Activated CD8-positive, alpha-beta memory T cell treated with anti-CD3 and anti-CD28 coated beads for 4 hours (primary cell): ENCODE results near the gene EXD1.

Experiments
- DNase-seq, 2 donors: peaks; one replicate each; pipeline ENCODE4 v3.0.0-alpha.2; 2020; ENCODE audit warnings: low read depth in 2 of 2

EXD1 gene

GRCh38 chr15:41231422-41232226 lies 1.1 kb upstream of the EXD1 start:
- no peak for DNase-seq

DNA sequence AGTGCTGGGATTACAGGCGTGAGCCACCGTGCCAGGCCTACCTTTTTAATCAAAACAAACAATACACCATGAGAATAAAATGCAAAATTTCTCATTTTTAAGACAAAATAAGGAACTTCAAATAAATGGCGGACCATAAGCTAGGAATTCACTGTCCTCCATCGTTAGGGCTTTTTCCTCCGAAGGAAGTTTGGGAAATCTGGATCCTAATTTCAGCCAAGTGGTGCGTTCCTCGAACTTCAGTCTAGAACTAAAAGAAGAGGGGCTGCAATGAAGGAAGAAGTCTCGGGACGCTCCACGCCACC lies 260 bp downstream of the EXD1 start:
- no peak for DNase-seq

DNA sequence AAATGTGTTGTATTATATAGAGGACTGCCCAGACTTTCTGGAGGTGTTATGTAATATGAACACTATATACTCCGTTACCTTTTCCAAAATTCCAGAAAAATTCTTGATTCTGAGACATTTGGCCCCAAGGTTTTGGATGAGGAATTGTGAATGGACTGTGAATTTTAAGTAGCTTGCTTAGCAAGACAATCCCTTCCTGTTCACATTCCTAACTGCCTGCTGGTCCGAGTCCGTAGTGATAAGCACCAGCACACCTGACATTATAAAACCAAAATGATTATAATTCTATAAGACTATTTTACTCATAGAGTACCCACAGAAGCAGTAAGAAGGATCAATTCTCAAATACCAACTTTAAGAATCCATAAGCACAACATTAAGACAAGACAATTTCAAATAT lies 11.2 kb downstream of the EXD1 start:
- DNase-seq = no peak

DNA sequence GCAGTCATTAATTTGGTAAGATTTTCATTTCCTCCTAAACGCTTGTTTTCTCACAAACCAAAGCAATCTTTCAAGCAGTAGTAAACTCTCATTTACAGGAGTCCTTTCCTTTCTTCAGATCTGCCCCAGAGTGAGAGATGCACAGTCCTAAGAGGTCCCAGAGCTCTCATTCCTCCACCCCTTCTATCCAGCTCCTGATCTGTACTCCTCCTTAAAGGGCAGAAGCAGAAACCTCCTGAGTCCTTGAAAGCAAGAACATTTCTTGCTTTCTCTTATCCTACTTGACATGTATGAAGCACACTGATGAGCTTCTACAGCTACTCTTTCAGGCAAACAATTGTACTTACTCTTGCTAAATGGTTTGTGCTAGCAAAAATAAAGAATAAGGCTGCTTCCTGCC lies 11.7 kb downstream of the EXD1 start:
- DNase-seq = no peak

DNA sequence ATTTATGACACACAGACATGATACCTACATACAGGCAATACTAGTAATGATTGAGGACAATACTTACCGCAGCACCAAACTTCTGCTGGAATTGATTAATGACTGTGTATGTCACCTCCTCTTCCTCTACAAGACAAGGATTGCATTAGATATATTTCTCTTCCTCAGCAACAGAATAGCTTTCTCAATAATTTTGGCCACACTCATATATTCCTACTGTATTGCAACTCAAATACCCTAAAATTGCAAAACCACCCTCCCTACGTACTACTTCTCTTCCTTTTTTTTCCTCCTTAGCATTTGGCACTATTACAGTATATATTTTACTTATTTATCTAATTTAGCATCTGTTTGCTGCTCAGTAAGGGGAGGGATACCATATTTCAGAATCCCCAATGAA lies 14.8 kb downstream of the EXD1 start:
- DNase-seq = no peak

GRCh38 chr15:41207687-41208448 lies 22.7 kb downstream of the EXD1 start:
- no peak for DNase-seq

DNA sequence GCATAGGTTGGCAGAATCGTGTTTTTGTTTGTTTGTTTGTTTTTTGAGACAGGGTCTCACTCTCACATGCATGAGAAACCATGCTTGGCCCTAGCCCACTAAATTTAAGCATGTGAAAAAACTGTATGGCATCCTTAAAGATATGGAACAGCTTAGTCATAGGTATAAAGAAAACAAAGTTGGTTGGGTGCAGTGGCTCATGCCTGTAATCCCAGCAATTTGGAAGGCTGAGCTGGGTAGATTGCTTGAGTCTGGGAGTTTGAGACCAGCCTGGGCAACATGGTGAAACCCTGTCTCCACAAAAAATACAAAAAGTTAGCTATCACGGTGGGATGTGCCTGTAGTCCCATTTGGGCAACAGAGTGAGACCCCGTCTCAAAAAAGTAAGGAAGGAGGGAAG lies 25.2 kb downstream of the EXD1 start:
- DNase-seq = no peak

DNA sequence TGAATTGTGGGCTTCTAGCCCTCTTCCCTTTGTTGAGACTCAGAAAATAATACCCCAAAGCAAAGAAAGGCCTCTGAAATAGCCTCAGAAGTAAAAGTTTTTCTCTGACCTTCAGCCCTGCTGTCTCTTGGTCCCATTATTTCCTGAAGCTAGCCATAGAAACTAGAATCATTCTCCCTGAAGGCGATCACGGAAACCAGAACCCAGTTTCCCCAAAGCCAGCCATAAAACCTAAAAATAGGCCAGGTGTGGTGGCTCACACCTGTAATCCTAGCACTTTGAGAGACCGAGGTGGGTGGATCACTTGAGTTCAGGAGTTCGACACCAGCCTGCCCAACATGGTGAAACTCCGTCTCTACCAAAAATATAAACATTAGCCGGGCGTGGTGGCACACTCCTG lies 27.2 kb downstream of the EXD1 start:
- DNase-seq = no peak

DNA sequence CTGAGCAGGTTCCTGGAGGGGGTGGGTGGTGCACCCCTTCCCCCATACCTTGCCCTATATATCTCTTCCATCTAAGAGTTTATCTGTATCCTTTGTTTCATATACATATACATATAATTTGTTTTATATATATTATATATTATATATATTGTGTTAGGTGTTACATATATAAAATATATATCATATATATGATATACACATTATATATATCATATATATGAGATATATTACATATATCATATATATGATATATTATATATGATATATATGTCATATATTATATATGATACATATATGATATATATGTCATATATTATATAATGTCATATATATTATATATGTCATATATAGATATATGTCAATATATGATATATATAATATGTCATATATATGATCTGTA lies 31.1 kb downstream of the EXD1 start:
- DNase-seq = no peak

DNA sequence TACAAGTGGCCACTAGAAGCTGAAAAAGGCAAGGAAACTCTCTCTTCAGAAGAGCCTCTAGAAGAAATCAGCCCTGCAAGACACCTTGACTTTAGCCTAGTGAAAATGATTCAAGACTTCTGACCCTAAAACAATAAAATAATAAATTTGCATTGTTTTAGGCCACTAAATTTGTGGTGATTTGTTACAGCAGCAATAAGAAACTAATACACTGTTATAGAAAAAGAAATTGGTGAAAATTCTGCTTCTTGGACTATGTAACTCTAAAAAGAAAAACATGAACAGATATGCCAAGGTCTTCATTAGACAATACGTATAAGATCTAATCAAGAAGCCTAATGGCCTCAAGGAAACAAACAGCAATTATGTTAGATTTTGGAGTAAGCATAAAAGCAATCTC lies 36.1 kb downstream of the EXD1 start:
- no peak for DNase-seq

- no peak for DNase-seq
These were observed 47.0 kb downstream of the EXD1 start for GRCh38 chr15:41183581-41183980.

DNA sequence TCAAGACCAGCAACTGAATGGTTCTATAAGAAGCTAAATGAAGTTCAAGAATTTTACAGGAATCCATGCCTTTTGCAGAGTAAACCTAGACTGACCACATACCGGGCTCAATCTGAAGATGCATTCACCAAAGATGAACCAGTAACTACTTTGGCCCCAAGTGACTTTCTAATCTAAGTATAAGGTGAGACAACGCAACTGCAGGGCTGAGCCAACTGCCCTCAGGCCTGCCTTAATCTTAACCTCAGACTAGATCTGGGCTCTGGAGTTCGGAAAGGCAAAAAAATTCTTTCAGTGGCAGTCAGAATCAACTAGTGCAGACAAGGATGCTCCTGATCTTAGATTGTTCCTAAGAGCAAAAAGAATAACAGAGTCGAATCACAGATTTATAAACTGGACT lies 48.3 kb downstream of the EXD1 start:
- no peak for DNase-seq

- no peak for DNase-seq
These were observed 50.3 kb downstream of the EXD1 start for GRCh38 chr15:41180206-41180789.

DNA sequence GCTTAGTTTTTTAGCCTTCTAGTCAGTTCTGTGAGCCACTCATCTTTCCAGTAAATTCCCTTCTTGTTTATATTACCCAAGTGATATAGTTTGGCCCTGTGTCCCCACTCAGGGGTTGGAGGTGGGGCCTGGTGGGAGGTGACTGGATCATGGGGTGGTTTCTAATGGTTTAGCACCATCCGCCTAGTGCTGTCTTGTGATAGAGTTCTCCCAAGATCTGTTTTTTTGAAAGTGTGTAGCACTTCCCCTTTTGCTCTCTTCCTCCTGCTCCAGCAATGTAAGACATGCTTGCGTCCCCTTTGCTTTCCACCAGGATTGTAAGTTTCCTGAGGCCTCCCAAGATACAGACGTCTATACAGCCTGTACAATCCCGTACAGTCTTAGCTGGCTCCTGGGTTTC lies 60.8 kb downstream of the EXD1 start:
- DNase-seq = no peak

- no peak for DNase-seq
These were observed 61.5 kb downstream of the EXD1 start for GRCh38 chr15:41169086-41169485.

DNA sequence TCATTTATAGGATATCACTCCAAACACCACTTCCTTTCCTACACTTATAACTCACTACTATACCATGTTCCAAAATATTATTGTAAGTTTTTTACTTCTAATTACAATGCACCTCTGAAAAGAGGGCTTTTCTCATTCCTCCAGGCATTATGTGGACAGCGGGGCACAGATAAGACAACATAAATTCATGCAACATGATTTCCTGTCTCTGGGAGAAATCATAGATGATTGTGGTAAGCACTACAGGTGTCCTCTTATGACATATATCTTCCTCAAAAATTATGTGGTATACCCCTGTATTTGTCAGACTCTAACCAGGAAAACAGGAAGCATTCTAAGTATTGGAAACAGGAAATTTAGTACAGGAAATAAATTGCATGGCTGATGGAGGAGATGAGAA lies 68.8 kb downstream of the EXD1 start:
- DNase-seq = no peak

- DNase-seq = no peak
These were observed 69.2 kb downstream of the EXD1 start for GRCh38 chr15:41161336-41161735.

DNA sequence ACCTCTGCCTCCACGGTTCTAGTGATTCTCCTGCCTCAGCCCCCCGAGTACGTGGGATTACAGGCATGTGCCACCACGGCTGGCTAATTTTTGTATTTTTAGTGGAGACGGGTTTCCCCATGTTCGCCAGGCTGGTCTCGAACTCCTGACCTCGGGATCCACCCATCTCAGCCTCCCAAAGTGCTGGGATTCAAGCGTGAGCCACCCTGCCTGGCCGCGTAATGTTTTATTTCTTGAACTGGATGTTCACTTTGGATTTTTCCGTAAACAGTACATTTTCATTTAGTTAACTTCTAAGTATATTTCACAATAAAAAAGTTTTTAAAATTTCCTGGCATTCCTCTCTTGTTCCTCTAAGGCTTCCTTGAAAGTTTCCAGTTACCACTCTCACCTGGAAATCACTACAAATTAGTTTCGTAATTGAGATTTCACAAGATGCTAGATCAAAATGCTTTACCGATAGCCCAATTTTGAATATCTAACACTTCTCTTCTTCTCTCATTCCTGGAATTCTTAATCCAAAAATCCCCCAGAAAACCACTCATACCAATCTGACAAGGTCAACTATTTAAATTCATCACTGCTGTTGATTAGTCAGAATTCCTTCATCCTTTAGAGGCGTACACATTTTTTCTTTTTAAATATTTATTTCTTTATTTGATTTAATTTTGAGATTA lies 69.8 kb downstream of the EXD1 start:
- DNase-seq = no peak

DNA sequence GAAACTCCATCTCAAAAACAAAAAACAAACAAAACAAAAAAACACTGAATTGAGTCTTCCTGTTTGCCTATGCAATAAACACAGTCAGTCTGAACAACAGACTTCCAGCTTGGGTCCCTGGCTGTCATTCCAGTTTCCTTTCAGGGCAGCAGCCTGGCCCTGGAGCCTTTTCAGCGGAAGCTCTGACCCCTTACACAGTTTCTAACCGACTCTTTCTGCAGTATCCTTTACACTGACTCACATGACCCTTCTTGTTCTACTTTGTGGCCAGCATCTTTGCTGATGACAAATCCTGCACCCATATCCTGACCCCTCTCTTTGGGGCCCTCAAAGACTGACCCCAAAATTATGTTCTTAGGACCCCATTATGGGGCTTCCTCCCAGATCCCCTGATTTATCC lies 76.1 kb downstream of the EXD1 start:
- DNase-seq = no peak

DNA sequence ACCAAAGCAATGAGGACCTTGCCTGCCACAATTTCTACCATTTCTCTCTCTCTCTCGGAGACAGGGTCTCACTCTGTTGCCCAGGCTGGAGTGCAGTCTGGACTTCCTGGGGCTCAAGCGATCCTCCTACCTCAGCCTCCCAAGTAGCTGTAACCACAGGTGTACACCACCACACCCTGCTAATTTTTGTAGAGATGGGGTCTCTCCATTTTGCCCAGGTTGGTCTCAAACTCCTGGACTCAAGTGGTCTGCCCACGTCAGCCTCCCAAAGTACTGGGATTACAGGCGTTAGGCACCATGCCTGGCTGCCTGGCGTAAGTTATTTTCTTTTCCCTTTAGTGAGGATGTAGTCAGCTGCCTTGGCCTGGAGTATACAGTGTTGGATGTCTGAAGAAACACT lies 76.8 kb downstream of the EXD1 start:
- DNase-seq = no peak

- no peak for DNase-seq
These were observed 79.0 kb downstream of the EXD1 start for GRCh38 chr15:41151451-41152005.

DNA sequence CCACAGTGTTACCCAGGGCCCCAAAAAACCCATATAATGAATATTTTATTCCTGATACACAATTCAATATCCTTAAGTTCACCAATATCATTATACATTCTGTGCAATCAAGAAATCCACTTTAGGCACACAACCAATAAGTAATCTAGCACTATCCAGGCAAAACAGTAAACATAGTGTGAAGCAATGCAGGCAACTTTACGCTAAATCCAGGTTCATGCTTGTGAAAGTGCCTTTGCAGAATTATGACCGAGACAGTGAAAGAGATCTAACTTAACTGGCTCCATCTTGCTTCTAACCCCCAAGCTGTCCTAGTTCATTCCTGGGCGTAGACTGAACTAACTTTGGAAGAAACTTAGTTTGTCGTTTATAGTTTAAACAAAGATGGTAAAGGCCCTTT lies 80.3 kb downstream of the EXD1 start:
- no peak for DNase-seq
